H1 (cell line): Measurements from ENCODE around the gene POU6F2. TPM values are rescaled to one million over a fixed set of nuclear protein-coding genes. Genes with fewer than 3 reads are reported as not detected.

Experiments used
- CTCF ChIA-PET: fragments of 300-600 bp; sonication (Branson Sonifier 250); formaldehyde crosslinking; loops from one replicate; lab custom pipeline; 2021; ENCODE audit not compliant: partially characterized antibody; lab: Charles Lee
- POLR2A ChIA-PET: fragments of 300-600 bp; sonication (Branson Sonifier 250); formaldehyde crosslinking; loops from one replicate; lab custom pipeline; 2021; ENCODE audit warnings: inconsistent platforms; ENCODE audit not compliant: partially characterized antibody; lab: Charles Lee
- DNase-seq, 2 experiments: peaks; one replicate each; pipeline versions ENCODE4 v3.0.0 to v3.0.0-alpha.2; 2010 to 2022; ENCODE audit warnings: low spot score in 2 of 2, low read depth in 1 of 2, mixed read lengths in 1 of 2
- FAIRE-seq: peaks from 2 replicates; lab custom pipeline; 2011; peaks lifted over from hg19 to GRCh38; lab: Jason Lieb, UNC
- H2AFZ ChIP-seq: 2 replicates; pipeline ENCODE4 v1.8.1; 2012; ENCODE audit warnings: low read length, inconsistent platforms
- H2AK5ac ChIP-seq: 2 replicates; pipeline ENCODE4 v1.6.1; 2013; ENCODE audit warnings: low read depth, low read length
- H2BK120ac ChIP-seq: replicated peaks from 2 replicates; pipeline ENCODE3; 2013; ENCODE audit warnings: low read depth, low read length, inconsistent platforms
- H2BK12ac ChIP-seq: 2 replicates; pipeline ENCODE4 v1.6.1; 2013; ENCODE audit warnings: low read depth, low read length
- H2BK15ac ChIP-seq: 2 replicates; pipeline ENCODE4 v1.6.1; 2013; ENCODE audit warnings: low read length
- H2BK20ac ChIP-seq: 2 replicates; pipeline ENCODE4 v1.6.1; 2013; ENCODE audit warnings: low read length
- H2BK5ac ChIP-seq: 2 replicates; pipeline ENCODE4 v1.6.1; 2013; ENCODE audit warnings: low read depth, low read length
- H3K14ac ChIP-seq: 2 replicates; pipeline ENCODE4 v1.6.1; 2013; ENCODE audit warnings: inconsistent platforms; ENCODE audit not compliant: insufficient read length
- H3K18ac ChIP-seq: 2 replicates; pipeline ENCODE4 v1.6.1; 2013; ENCODE audit warnings: low read length; ENCODE audit errors: extremely low read depth
- H3K23ac ChIP-seq: 2 replicates; pipeline ENCODE4 v1.6.1; 2013; ENCODE audit warnings: inconsistent platforms; ENCODE audit not compliant: insufficient read length
- H3K23me2 ChIP-seq: 2 replicates; pipeline ENCODE4 v1.6.1; 2013; ENCODE audit warnings: low read depth, low read length
- H3K27ac ChIP-seq: 2 replicates; pipeline ENCODE4 v1.6.1; 2011; ENCODE audit warnings: low read depth, low read length, inconsistent platforms
- H3K27me3 ChIP-seq, 4 experiments: replicated peaks in 1 of 4; 1 replicate in 1 of 4; 2 replicates in 3 of 4; pipeline versions ENCODE4 v1.6.1 to v1.8.1; 2011 to 2013; ENCODE audit warnings: low read length in 3 of 4, mild to moderate bottlenecking in 3 of 4, inconsistent platforms in 2 of 4, mixed read lengths in 2 of 4, moderate library complexity in 1 of 4; ENCODE audit not compliant: control insufficient read depth in 3 of 4, insufficient read depth in 3 of 4; ENCODE audit errors: extremely low read depth in 1 of 4
- H3K36me3 ChIP-seq, 4 experiments: 2 replicates each; pipeline versions ENCODE4 v1.6.1 to v1.8.1; 2011 to 2013; ENCODE audit warnings: mild to moderate bottlenecking in 4 of 4, low read length in 3 of 4, moderate library complexity in 2 of 4, control low read depth in 1 of 4, inconsistent platforms in 1 of 4; ENCODE audit not compliant: insufficient read depth in 4 of 4, control insufficient read depth in 2 of 4
- H3K4ac ChIP-seq: replicated peaks from 2 replicates; pipeline ENCODE3; 2013; ENCODE audit warnings: low read length, low read depth, mixed read lengths, inconsistent platforms; ENCODE audit not compliant: insufficient read length
- H3K4me1 ChIP-seq, 4 experiments: replicated peaks in 1 of 4; 1 replicate in 1 of 4; 2 replicates in 3 of 4; pipeline versions ENCODE4 v1.6.1 to v1.8.1; 2011 to 2013; ENCODE audit warnings: low read length in 3 of 4, inconsistent platforms in 2 of 4, mixed read lengths in 1 of 4; ENCODE audit not compliant: insufficient read depth in 4 of 4, control insufficient read depth in 3 of 4
- H3K4me2 ChIP-seq, 2 experiments: 2 replicates each; pipeline versions ENCODE4 v1.6.1 to v1.8.1; 2011 to 2013; ENCODE audit warnings: low read depth in 2 of 2, low read length in 2 of 2, control low read depth in 1 of 2, inconsistent platforms in 1 of 2, mild to moderate bottlenecking in 1 of 2; ENCODE audit not compliant: insufficient read depth in 1 of 2
- H3K4me3 ChIP-seq, 4 experiments: fragments of 200-600, 300-600 bp in 1 of 4; sonication (generic), shearing (Covaris generic), sonication (Bioruptor Twin) in 1 of 4; 2 replicates each; pipeline versions ENCODE4 v1.5.1 to v1.8.1; 2011 to 2016; ENCODE audit warnings: low read length in 4 of 4, low read depth in 3 of 4, control low read depth in 2 of 4, inconsistent platforms in 2 of 4, mild to moderate bottlenecking in 2 of 4, mixed read lengths in 1 of 4, moderate library complexity in 1 of 4; ENCODE audit not compliant: insufficient read depth in 2 of 4; ENCODE audit errors: extremely low read depth in 1 of 4
- H3K56ac ChIP-seq: replicated peaks from 2 replicates; pipeline ENCODE3; 2013; ENCODE audit warnings: low read depth, mild to moderate bottlenecking, mixed read lengths, low read length, inconsistent platforms; ENCODE audit not compliant: insufficient read length
- H3K79me1 ChIP-seq: 2 replicates; pipeline ENCODE4 v1.6.1; 2013; ENCODE audit warnings: low read depth, low read length, control low read depth
- H3K79me2 ChIP-seq, 2 experiments: 2 replicates each; pipeline versions ENCODE4 v1.6.1 to v1.8.1; 2012 to 2013; ENCODE audit warnings: low read length in 2 of 2, mild to moderate bottlenecking in 2 of 2, inconsistent platforms in 1 of 2; ENCODE audit not compliant: insufficient read depth in 2 of 2, control insufficient read depth in 1 of 2
- H3K9ac ChIP-seq, 4 experiments: replicated peaks in 1 of 4; 1 replicate in 1 of 4; 2 replicates in 3 of 4; pipeline versions ENCODE4 v1.6.1 to v1.8.1; 2011 to 2013; ENCODE audit warnings: low read depth in 3 of 4, low read length in 3 of 4, control low read depth in 2 of 4, mild to moderate bottlenecking in 2 of 4, moderate library complexity in 2 of 4, inconsistent platforms in 1 of 4; ENCODE audit errors: extremely low read depth in 1 of 4
- H3K9me3 ChIP-seq, 2 experiments: 2 replicates each; pipeline versions ENCODE4 v1.6.1 to v1.8.1; 2012 to 2013; ENCODE audit warnings: mild to moderate bottlenecking in 2 of 2, moderate library complexity in 2 of 2, control low read depth in 1 of 2, inconsistent platforms in 1 of 2, low read depth in 1 of 2, low read length in 1 of 2, mixed read lengths in 1 of 2; ENCODE audit not compliant: insufficient read depth in 2 of 2
- H4K20me1 ChIP-seq, 2 experiments: replicated peaks in 1 of 2; 2 replicates each; pipeline versions ENCODE3 to v1.8.1; 2011 to 2013; ENCODE audit warnings: inconsistent platforms in 2 of 2, low read length in 2 of 2, mild to moderate bottlenecking in 1 of 2; ENCODE audit not compliant: insufficient read depth in 2 of 2, control insufficient read depth in 1 of 2
- H4K5ac ChIP-seq: 2 replicates; pipeline ENCODE4 v1.6.1; 2013; ENCODE audit warnings: low read length, low read depth, mixed read lengths, inconsistent platforms; ENCODE audit not compliant: insufficient read length
- H4K8ac ChIP-seq: 2 replicates; pipeline ENCODE4 v1.8.0; 2013; ENCODE audit warnings: mild to moderate bottlenecking, moderate library complexity, low read length, inconsistent platforms; ENCODE audit not compliant: insufficient read depth; ENCODE audit errors: extremely low read depth
- H4K91ac ChIP-seq: replicated peaks from 2 replicates; pipeline ENCODE3; 2013; ENCODE audit warnings: low read length, mixed read lengths, inconsistent platforms; ENCODE audit not compliant: insufficient read length
- ASH2L ChIP-seq: fragments of 200-600, 300-600 bp; sonication (generic); IDR thresholded peaks from one replicate; pipeline ENCODE4 v1.7.1; 2017; ENCODE audit warnings: low read length
- CBX8 ChIP-seq: fragments of 300-800, 300-1000 bp; sonication (generic); IDR thresholded peaks from 2 replicates; pipeline ENCODE4 v1.7.1; 2016; ENCODE audit warnings: low read depth, low read length, borderline replicate concordance
- CHD1 ChIP-seq: IDR thresholded peaks from 2 replicates; pipeline ENCODE4 v1.6.1; 2012; ENCODE audit warnings: low read depth, low read length, improper control_type of control experiment
- CHD2 ChIP-seq: IDR thresholded peaks from 2 replicates; pipeline ENCODE4 v1.6.1; 2012; ENCODE audit warnings: low read length, improper control_type of control experiment
- GTF2F1 ChIP-seq: IDR thresholded peaks from 2 replicates; pipeline ENCODE4 v1.6.1; 2012; ENCODE audit warnings: low read depth, low read length, improper control_type of control experiment, borderline replicate concordance
- HDAC6 ChIP-seq: IDR thresholded peaks from one replicate; pipeline ENCODE4 v1.7.1; 2012; ENCODE audit warnings: low read depth, mild to moderate bottlenecking, inconsistent platforms, low read length, moderate library complexity
- PHF8 ChIP-seq: fragments of 200-600 bp; sonication (generic); conservative IDR thresholded peaks from 2 replicates; pipeline ENCODE4 v1.7.1; 2012; ENCODE audit warnings: low read depth, mild to moderate bottlenecking, inconsistent platforms, low read length, moderate library complexity
- WGBS, 2 experiments: shearing (Covaris generic) in 1 of 2; methylation state at CpG; one replicate each; pipeline versions ENCODE4 v1.1.6 to v1.1.7; 2013 to 2015; ENCODE audit warnings: low lambda C conversion rate in 2 of 2, mixed read lengths in 2 of 2, inconsistent platforms in 1 of 2, low coverage in 1 of 2, missing lambda C conversion rate in 1 of 2; ENCODE audit not compliant: insufficient replicate concordance in 2 of 2, insufficient coverage in 1 of 2, insufficient read length in 1 of 2; ENCODE audit errors: extremely low coverage in 1 of 2, missing lambda C conversion rate in 1 of 2; 5-methylcytosine and 5-hydroxymethylcytosine counted together
- polyA plus RNA-seq, 7 experiments: library from polyadenylated mRNA; depleted of rRNA in 3 of 7; stranded (reverse) in 5 of 7; unstranded in 2 of 7; fragments of >200 nt in 5 of 7; fragments of 200-250 nt in 2 of 7; gene quantifications; 1 replicate in 5 of 7; 2 replicates in 1 of 7; 4 replicates in 1 of 7; pipeline versions ENCODE4 v1.2.1 to v1.2.3, GENCODE V29; 2011 to 2013; ENCODE audit warnings: missing spikeins in 2 of 7, mixed read lengths in 2 of 7
- total RNA-seq: library from RNA; stranded (reverse); fragmentation: NEBNext Ultra II Directional; extraction: Animal tissue kit (Norgen Biotek cat#: 25700); gene quantifications from 2 replicates; pipeline ENCODE4 v1.2.1, GENCODE V29; 2021

The POU6F2 gene
- total and polyA plus RNA-seq, 2 of the 8 experiments (the other 6 are each of a cell fraction or from before 2014, with no cell fraction given) = 1.1 to 2.0 TPM

DNA sequence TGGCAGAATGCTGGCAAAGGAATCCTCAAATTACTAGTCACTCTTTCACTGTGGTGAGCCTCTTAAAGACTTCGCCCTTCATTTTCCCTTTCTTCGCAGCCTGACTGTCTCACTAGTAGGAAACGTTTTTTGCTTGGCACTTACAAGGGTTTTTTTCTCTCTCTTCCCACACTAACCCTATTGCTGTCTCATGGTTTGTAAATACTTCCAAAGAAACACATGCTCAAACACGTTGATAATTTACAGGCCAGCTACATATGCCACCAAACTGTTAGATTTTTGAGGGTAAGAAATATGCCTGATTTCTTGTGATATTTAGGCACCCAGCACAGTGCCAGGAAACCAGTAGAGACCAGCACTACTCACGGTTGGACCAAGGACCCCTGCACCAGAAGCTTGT lies 340.2 kb downstream of the POU6F2 start:
- Histone ChIP-seq H3K27me3 (no peaks in the 10 kb centered on the region), H3K27ac (no peak overlapping the region), H2BK5ac (no peak overlapping the region), H3K14ac (no peak overlapping the region), H3K79me2 (no peaks in the 10 kb centered on the region), H3K4me1 (peaks cover 0 to 11% (median 4%) of the 10 kb centered on the region in 4 experiments; a peak in 4 of 7 replicates), H2BK15ac (no peak overlapping the region), H3K56ac (no peak overlapping the region), H4K8ac (no peak overlapping the region), H4K91ac (no peak overlapping the region), H3K4ac (no peak overlapping the region), H2BK120ac (no peak overlapping the region), H3K9me3 (no peaks in the 10 kb centered on the region), H3K79me1 (no peaks in the 10 kb centered on the region), H2BK20ac (no peak overlapping the region), H3K36me3 (no peaks in the 10 kb centered on the region), H3K23me2 (no peaks in the 10 kb centered on the region), H4K5ac (no peak overlapping the region), H3K23ac (no peak overlapping the region), H2AFZ (no peak overlapping the region), H3K4me3 (no peak overlapping the region), H2AK5ac (no peak overlapping the region), H3K9ac (no peak overlapping the region), H3K4me2 (no peak overlapping the region), H2BK12ac (no peak overlapping the region), H4K20me1 (no peaks in the 10 kb centered on the region), H3K18ac (no peak overlapping the region)
- WGBS, 2 experiments = 71% methylated on average over 5 of the region's 5 CpGs; no CpG with 5 or more reads in 1 of the 2 experiments
- no peak for DNase-seq
- TF ChIP-seq GTF2F1 (no peak), CHD1 (no peak), HDAC6 (no peak), PHF8 (no peak), CHD2 (no peak), ASH2L (no peak), CBX8 (no peak)
- FAIRE-seq = peak; percentile 52
- ChIA-PET CTCF (interaction anchor here (1.3 to 1.5 kb wide), 4 partner anchors 10 to 169 kb away, joined by 3 to 5 read pairs (median 4); no protein-coding TSS in a partner anchor), POLR2A (no interaction called here)
